Coronary artery (tissue), 2 donors: ENCODE results near the gene CFP.

Source experiments
- DNase-seq: peaks from one replicate; pipeline ENCODE4 v3.0.0-alpha.2; 2017; ENCODE audit warnings: low spot score
- H3K27ac ChIP-seq, 2 donors: fragments of 200-600 bp; sonication (generic); one replicate each; pipeline ENCODE4 v1.5.1; 2016 to 2019
- H3K4me3 ChIP-seq: fragments of 200-600 bp; sonication (generic); 2 replicates; pipeline ENCODE4 v1.5.1; 2016; ENCODE audit warnings: mild to moderate bottlenecking, moderate library complexity
- TF ChIP-seq, protein P1 (sequence below): fragments of 200-600 bp; sonication (generic); IDR thresholded peaks from one replicate; pipeline ENCODE4 v1.5.1; 2019; ENCODE audit warnings: antibody characterized with exemption

The CFP gene

DNA sequence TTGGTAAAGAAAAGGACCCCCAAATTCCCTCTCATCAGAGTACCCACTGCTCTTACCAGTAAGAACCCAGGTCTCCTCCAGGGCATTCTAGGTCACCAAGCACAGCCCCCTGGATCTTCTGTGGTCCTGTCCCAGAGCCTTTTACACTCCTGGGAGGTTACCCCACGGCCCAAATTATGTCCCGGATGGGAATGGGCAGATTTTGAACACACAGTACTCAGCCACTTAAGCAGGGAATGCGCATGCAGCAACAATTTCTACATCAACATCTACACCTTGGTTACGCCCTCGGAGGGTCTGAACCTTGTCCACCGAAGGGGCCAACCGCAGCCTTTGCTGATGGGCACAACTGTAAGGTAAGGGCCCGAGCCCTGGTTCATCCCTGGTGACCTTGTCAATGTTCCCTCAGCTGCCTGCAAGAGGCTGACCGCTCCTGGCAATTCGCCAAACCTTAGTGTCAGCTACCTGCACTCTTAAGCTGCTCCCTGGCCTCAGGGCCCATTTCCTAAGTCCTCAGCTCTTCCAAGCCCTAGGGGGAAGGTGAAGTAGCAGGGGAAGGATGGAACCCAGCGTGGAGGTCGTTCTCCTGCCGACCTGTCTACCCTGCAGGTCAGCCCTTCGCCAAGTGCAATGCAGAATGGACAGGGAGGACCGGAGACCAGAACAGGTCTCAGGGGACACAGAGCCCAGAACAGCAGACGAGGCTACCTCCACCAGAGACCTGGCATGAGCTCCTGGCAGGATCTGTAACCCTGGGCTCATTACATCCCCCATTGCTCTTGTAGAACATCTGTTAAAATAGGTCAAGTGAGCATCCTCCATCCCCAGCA lies 41.6 kb downstream of the CFP start:
- DNase-seq: peak; percentile 63
- H3K4me3 ChIP-seq: no peak overlapping the region
- H3K27ac ChIP-seq: no peak overlapping the region
- TF ChIP-seq, protein P1, sequence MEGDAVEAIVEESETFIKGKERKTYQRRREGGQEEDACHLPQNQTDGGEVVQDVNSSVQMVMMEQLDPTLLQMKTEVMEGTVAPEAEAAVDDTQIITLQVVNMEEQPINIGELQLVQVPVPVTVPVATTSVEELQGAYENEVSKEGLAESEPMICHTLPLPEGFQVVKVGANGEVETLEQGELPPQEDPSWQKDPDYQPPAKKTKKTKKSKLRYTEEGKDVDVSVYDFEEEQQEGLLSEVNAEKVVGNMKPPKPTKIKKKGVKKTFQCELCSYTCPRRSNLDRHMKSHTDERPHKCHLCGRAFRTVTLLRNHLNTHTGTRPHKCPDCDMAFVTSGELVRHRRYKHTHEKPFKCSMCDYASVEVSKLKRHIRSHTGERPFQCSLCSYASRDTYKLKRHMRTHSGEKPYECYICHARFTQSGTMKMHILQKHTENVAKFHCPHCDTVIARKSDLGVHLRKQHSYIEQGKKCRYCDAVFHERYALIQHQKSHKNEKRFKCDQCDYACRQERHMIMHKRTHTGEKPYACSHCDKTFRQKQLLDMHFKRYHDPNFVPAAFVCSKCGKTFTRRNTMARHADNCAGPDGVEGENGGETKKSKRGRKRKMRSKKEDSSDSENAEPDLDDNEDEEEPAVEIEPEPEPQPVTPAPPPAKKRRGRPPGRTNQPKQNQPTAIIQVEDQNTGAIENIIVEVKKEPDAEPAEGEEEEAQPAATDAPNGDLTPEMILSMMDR: no peak

DNA sequence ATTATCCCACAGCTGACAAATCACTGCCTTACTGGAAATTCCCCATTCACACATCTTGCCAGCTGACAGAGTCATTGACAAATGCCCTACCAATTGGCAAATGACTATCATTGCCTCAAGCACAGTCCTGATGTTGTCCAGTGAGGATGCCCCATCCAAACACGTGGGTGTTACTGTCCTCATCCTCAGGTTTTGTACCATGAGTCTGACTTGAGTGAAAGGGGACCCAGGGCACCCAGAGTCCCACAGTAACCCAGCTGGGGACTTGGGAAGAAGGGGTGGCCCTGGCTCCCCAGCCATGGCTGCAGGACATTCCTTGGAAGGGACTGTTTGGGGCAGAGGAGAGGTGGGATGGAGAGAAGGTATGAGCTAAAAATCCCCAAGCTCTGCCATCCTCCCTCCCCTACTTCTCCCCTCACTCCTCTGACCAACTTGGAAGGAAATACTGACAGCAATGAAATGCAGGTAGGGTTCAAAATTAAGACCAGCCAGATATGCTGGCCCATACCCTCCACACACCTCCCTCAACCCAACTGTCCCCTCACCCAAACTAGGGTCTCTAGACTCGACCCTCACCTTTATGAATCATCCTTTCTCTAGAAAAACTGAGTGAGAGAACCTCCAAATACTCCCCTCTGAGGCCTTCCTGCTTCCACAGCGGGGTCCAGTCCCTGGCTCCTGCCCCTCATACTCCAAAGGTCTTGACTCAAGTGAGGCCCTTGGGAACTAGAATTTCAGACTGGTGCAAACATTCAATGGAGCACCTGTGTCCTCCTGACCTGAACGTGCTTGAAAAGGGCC lies 42.4 kb downstream of the CFP start:
- peak overlapping the region in 1 of 2 donors; percentile 10 for H3K27ac ChIP-seq
- no peak overlapping the region for H3K4me3 ChIP-seq
- TF ChIP-seq, protein P1: no peak
- peak; percentile 55 for DNase-seq

DNA sequence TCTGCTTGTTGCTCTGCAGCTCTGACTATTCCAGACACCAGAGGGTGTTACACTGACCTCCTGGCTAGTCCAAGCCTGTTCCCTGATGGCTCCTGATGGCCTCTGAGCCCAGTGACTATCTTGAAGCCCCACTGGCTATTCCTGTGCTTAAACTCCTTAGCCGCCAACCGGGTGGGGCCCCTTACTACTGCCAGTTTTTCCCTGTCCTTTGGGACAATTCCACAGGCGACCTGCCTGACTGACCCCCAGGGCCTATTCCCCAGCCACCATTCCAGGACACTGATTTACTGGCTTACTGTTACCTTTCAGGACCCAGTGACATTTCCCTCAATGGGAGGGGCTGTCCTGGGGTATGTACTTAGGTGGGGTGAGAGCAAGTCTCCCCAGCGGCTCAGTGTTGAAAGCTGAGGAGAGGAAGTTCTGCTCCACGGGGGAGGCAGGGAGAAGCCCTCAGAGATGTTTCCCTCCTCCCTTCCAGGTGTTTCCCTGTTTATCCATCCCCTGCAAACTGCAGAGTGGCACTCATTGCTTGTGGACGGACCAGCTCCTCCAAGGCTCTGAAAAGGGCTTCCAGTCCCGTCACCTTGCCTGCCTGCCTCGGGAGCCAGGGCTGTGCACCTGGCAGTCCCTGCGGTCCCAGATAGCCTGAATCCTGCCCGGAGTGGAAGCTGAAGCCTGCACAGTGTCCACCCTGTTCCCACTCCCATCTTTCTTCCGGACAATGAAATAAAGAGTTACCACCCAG lies 43.5 kb downstream of the CFP start:
- TF ChIP-seq, protein P1: no peak
- peak; percentile 64 for DNase-seq
- H3K4me3 ChIP-seq: peak overlapping the region; percentile 83
- peak overlapping the region in 1 of 2 donors; percentile 93 for H3K27ac ChIP-seq

DNA sequence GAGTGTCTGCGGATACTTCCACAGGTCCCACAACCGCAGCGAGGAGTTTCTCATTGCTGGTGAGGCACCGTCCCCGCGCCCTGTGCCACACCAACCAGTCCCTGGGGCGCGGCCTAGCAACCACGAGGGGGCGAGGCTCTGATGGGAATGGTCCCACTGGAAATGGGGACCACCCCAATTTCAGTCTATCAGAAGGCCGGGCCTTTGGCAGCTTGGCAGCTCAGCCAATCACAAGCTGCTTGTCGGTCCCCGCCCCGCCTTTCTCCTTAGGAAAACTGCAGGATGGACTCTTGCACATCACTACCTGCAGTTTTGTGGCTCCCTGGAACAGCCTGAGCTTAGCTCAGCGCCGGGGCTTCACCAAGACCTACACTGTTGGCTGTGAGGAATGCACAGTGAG lies 44.5 kb downstream of the CFP start:
- H3K27ac ChIP-seq: peak overlapping the region in 1 of 2 donors; percentile 93
- no peak for DNase-seq
- peak overlapping the region; percentile 83 for H3K4me3 ChIP-seq
- TF ChIP-seq, protein P1: no peak

DNA sequence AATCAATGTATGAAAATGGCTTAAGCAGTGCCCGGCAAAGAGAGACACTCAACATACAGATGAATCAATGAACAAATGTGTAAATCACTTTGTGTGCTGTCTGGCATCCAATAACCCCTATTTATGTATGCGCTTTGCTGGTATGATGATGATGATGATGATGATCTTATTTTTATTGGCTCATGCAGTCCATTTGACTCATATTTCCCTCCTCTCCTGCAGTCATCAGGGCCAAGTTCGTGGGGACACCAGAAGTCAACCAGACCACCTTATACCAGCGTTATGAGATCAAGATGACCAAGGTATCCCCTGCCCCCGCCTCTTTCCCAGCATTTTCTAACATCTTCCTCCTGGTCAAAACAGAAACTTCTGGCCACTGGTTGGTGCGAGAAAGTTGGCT lies 45.0 kb downstream of the CFP start:
- H3K27ac ChIP-seq: peak overlapping the region in 1 of 2 donors; percentile 93
- DNase-seq: no peak
- H3K4me3 ChIP-seq: peak overlapping the region; percentile 83
- TF ChIP-seq, protein P1: no peak

DNA sequence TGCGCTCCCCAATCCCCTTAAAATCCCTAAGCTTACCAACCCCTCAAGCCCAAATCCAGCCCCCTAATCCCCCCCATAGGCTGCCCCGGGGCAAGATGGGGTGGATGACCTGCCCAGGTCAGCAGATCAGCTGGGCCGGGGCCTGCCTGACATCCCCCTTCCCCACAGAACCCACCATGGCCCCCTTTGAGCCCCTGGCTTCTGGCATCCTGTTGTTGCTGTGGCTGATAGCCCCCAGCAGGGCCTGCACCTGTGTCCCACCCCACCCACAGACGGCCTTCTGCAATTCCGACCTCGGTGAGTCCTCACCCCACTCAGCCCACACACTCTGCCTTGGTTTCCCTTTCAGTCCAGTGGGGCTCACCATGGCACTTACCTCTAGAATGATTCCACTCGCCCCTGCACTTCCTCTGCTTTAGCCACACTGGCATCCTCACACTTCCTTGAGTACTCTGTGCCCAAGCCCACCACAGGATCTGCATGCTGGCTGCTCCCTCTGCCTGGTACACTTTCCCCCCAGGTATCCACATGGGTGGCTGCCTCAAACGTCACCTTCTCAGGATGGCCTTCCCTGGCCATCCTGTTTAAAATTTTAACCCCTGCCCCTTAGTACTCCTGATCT lies 46.4 kb downstream of the CFP start:
- TF ChIP-seq, protein P1: no peak
- Histone ChIP-seq H3K4me3 (peak overlapping the region; percentile 83), H3K27ac (peak overlapping the region; percentile 49 to 93)
- no peak for DNase-seq
